ENCODE results near the gene ITGA5.

ITGA5 gene

DNA sequence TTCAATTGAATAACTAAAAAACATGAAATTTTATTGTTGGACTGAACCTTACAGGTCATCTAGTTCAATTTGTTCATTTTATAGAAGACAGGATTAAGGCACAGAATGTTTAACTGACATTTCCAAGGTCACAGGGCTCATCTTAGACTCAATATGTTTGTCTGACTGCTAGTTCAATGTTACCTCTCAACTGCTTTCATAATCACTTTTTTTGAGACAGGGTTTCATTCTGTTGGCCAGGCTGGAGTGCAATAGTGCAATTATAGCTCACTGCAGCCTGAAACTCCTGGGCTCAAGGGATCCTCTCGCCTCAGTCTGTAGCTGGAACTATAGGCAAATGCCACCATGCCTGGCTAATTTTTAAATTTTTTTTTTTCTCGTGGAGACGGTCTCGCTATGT lies 24.4 kb upstream of the ITGA5 start:
- no peaks in the 10 kb centered on the region for H3K9me3 ChIP-seq (ENCODE audit: control insufficient read depth, low read length)
- peak overlapping the region; percentile 37 for H3K9ac ChIP-seq (ENCODE audit: low read length)
- no peaks in the 10 kb centered on the region for H3K27me3 ChIP-seq (replicated peaks; ENCODE audit: control insufficient read depth, insufficient read depth, low read length)
- H3K4me3 ChIP-seq (ENCODE audit: low read length): no peak overlapping the region
- peaks cover 28% of the 10 kb centered on the region for H3K4me1 ChIP-seq (ENCODE audit: control insufficient read depth, insufficient read depth, low read length)
- DNase-seq (ENCODE audit: low read depth): no peak
- no peaks in the 10 kb centered on the region for H3K36me3 ChIP-seq (ENCODE audit: control insufficient read depth, insufficient read depth, low read length, severe bottlenecking)

DNA sequence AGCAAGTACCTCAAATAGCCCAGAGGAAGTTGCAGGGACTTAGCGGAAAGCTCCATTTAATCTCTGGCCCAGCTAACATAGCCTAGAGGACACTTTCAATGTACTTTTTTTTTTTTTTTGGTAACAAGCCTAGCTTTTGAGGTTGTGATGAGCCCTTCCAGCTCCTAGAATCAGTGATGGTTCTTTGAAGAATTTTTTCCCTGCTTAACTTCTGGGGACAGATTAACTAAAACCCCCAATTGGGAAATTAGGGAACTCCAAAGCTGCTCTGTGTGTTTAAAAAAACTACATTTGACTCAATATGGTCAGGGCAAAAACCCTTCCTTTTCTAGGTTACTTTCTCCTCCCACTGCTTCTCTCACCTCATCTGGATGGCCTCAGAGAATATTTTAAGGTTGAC lies 23.9 kb upstream of the ITGA5 start:
- Histone ChIP-seq H3K4me1 (ENCODE audit: control insufficient read depth, insufficient read depth, low read length) (peaks cover 28% of the 10 kb centered on the region), H3K4me3 (ENCODE audit: low read length) (no peak overlapping the region), H3K9ac (ENCODE audit: low read length) (peak overlapping the region; percentile 37), H3K36me3 (ENCODE audit: control insufficient read depth, insufficient read depth, low read length, severe bottlenecking) (no peaks in the 10 kb centered on the region), H3K9me3 (ENCODE audit: control insufficient read depth, low read length) (no peaks in the 10 kb centered on the region), H3K27me3 (replicated peaks; ENCODE audit: control insufficient read depth, insufficient read depth, low read length) (no peaks in the 10 kb centered on the region)
- DNase-seq (ENCODE audit: low read depth): no peak

DNA sequence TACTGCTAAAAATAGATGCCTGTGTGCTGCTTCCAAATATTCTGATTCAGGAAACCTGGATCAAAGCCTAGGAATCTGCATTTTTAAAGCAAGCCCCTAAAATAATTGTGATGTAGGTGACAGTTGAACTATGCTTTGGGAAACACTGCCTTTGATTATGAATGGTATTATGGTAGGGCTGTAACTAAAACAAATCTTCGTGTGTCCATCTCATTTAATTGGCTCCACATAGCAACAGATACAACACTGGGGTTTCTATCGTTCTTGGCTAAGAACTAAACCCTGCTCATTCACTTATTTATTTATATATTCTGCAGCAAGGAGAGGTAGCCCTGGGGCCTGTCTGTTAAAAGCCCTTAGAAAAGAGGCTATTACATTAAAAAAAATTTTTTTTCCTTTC lies 23.0 kb upstream of the ITGA5 start:
- Histone ChIP-seq H3K9me3 (ENCODE audit: control insufficient read depth, low read length) (no peaks in the 10 kb centered on the region), H3K9ac (ENCODE audit: low read length) (no peak overlapping the region), H3K4me1 (ENCODE audit: control insufficient read depth, insufficient read depth, low read length) (peaks cover 28% of the 10 kb centered on the region), H3K36me3 (ENCODE audit: control insufficient read depth, insufficient read depth, low read length, severe bottlenecking) (no peaks in the 10 kb centered on the region), H3K4me3 (ENCODE audit: low read length) (no peak overlapping the region), H3K27me3 (replicated peaks; ENCODE audit: control insufficient read depth, insufficient read depth, low read length) (no peaks in the 10 kb centered on the region)
- DNase-seq (ENCODE audit: low read depth): no peak

DNA sequence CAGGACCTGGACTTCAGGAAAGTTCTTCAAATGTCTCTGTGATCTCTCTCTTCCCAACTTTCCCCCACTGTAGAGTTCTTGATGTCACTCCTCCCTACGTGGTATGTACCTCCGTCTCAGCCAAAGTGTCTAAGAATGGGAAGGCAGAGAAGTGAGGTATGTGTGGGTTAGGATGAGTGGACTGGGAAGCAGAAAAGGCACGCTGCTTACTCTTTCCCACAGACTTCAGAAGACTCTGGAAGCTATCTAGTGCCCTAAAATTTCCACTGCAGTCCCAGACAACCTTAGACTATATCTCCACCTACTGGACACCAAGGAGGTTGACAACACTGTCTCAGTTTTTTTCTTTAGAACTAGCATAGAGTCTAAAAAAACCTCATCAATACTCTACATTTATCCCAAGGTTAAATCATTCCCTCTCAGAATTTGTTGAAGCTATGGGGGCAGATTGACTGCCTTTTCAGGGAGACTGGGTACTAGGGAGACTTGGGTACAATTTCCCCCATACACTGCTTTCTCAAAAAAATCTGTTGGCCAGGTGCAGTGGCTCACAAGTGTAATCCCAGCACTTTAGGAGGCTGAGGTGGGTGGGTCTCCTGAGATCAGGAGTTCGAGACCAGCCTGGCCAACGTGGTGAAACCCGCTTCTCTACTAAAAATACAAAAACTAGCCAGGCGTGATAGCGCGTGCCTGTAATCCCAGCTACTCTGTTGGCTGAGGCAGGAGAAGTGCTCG lies 20.6 kb upstream of the ITGA5 start:
- peaks cover 31% of the 10 kb centered on the region for H3K4me1 ChIP-seq (ENCODE audit: control insufficient read depth, insufficient read depth, low read length)
- H3K27me3 ChIP-seq (replicated peaks; ENCODE audit: control insufficient read depth, insufficient read depth, low read length): no peaks in the 10 kb centered on the region
- peak; percentile 87 for DNase-seq (ENCODE audit: low read depth)
- no peaks in the 10 kb centered on the region for H3K36me3 ChIP-seq (ENCODE audit: control insufficient read depth, insufficient read depth, low read length, severe bottlenecking)
- peak overlapping the region; percentile 28 for H3K9ac ChIP-seq (ENCODE audit: low read length)
- no peak overlapping the region for H3K4me3 ChIP-seq (ENCODE audit: low read length)
- H3K9me3 ChIP-seq (ENCODE audit: control insufficient read depth, low read length): no peaks in the 10 kb centered on the region

DNA sequence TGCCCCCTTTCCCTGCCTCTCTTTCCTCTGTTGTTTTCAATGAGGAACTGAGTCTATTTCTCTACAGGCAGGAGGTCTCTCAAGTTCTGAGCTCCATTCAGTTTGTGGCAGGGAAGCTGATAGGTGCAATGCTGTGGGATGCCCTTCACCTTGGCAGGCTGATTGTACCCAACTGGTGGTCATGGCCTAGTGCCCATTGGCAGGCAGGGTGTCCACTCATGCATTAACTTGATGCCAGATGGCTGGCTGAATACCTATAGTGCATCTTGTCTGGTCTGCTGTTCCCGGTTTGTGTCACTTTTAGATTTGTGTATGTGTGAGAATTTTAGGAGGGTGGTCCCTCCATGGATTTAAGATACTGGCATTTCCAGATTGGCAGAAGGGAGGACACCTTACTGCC lies 20.0 kb upstream of the ITGA5 start:
- Histone ChIP-seq H3K36me3 (ENCODE audit: control insufficient read depth, insufficient read depth, low read length, severe bottlenecking) (no peaks in the 10 kb centered on the region), H3K4me3 (ENCODE audit: low read length) (no peak overlapping the region), H3K27me3 (replicated peaks; ENCODE audit: control insufficient read depth, insufficient read depth, low read length) (no peaks in the 10 kb centered on the region), H3K9ac (ENCODE audit: low read length) (peak overlapping the region; percentile 28), H3K9me3 (ENCODE audit: control insufficient read depth, low read length) (no peaks in the 10 kb centered on the region), H3K4me1 (ENCODE audit: control insufficient read depth, insufficient read depth, low read length) (peaks cover 31% of the 10 kb centered on the region)
- no peak for DNase-seq (ENCODE audit: low read depth)

DNA sequence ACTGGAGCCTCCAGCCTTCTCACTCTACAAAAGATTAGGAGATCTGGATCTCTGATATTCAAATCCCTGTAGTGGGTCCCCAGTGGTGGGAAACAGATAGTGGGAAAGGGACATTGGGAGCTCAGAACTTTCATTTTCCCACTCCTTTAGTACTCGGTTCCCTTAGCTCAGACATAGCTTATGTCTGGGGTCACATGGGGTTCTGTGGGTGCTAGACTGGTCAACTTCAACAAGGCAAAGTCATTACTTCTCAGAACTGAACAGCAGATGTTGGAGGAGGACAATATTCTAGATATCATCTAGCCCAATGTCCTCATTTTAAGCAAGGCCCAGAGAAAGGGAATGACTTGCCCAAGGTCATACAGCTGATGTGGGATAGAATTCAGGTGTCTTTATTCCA lies 19.5 kb upstream of the ITGA5 start:
- H3K9ac ChIP-seq (ENCODE audit: low read length): no peak overlapping the region
- H3K9me3 ChIP-seq (ENCODE audit: control insufficient read depth, low read length): no peaks in the 10 kb centered on the region
- no peak overlapping the region for H3K4me3 ChIP-seq (ENCODE audit: low read length)
- no peaks in the 10 kb centered on the region for H3K27me3 ChIP-seq (replicated peaks; ENCODE audit: control insufficient read depth, insufficient read depth, low read length)
- H3K36me3 ChIP-seq (ENCODE audit: control insufficient read depth, insufficient read depth, low read length, severe bottlenecking): no peaks in the 10 kb centered on the region
- no peak for DNase-seq (ENCODE audit: low read depth)
- H3K4me1 ChIP-seq (ENCODE audit: control insufficient read depth, insufficient read depth, low read length): peaks cover 28% of the 10 kb centered on the region

DNA sequence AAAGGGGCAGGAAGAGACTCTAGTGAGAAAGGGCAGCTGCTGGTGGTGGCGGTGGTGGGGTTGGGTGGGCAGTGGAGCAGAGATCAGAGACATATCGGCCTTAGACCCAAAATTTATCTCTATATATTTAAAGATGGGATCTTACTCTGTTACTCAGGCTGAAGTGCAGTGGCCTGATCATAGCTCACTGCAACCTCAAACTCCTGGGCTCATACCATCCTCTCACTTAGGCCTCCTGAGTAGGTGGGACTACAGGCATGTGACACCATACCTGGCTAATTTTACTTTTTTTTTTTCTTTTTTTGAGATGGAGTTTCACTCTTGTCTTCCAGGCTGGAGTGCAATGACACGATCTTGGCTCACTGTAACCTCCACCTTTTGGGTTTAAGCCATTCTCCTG lies 18.6 kb upstream of the ITGA5 start:
- Histone ChIP-seq H3K27me3 (replicated peaks; ENCODE audit: control insufficient read depth, insufficient read depth, low read length) (no peaks in the 10 kb centered on the region), H3K36me3 (ENCODE audit: control insufficient read depth, insufficient read depth, low read length, severe bottlenecking) (no peaks in the 10 kb centered on the region), H3K4me3 (ENCODE audit: low read length) (no peak overlapping the region), H3K9ac (ENCODE audit: low read length) (no peak overlapping the region), H3K9me3 (ENCODE audit: control insufficient read depth, low read length) (no peaks in the 10 kb centered on the region), H3K4me1 (ENCODE audit: control insufficient read depth, insufficient read depth, low read length) (peaks cover 20% of the 10 kb centered on the region)
- DNase-seq (ENCODE audit: low read depth): no peak

DNA sequence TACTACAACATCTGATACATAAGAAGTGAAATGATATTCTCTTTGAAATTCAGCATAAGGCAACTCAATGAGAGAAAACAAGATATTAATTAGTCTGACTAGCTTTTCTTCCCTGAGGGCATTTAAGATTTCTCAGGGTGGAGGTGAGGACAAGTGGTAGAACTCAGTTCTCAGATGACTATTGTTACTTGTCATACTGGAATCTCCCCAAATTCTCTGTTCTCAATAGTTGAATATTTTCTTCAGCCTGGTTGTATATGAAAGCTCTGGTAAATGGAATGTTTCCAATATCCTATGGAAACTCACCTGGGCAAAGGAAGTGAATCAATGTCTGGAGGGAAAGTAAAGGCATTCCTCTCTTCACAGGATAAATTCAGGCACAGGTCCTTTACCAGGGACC lies 18.2 kb upstream of the ITGA5 start:
- Histone ChIP-seq H3K27me3 (replicated peaks; ENCODE audit: control insufficient read depth, insufficient read depth, low read length) (no peaks in the 10 kb centered on the region), H3K36me3 (ENCODE audit: control insufficient read depth, insufficient read depth, low read length, severe bottlenecking) (no peaks in the 10 kb centered on the region), H3K9ac (ENCODE audit: low read length) (no peak overlapping the region), H3K9me3 (ENCODE audit: control insufficient read depth, low read length) (no peaks in the 10 kb centered on the region), H3K4me3 (ENCODE audit: low read length) (no peak overlapping the region), H3K4me1 (ENCODE audit: control insufficient read depth, insufficient read depth, low read length) (peaks cover 20% of the 10 kb centered on the region)
- no peak for DNase-seq (ENCODE audit: low read depth)

DNA sequence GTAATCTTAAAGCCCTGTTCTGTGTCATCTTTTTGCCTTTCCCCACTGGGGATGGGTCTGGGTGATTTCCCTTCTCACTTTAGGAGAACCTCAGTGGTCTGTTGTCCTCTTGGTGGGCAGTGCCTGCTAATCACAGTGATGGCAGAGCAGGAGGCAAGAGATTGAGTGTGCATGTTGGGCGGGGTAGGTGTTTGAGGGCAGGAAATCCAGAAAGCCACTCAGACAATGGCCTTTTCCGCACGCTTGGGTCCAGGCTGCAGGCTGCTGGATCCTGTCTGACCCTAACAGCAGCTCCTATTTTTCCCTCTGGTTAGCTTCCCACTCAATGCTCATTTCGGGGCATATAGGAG lies 13.7 kb upstream of the ITGA5 start:
- H3K9me3 ChIP-seq (ENCODE audit: control insufficient read depth, low read length): no peaks in the 10 kb centered on the region
- H3K4me3 ChIP-seq (ENCODE audit: low read length): no peak overlapping the region
- H3K36me3 ChIP-seq (ENCODE audit: control insufficient read depth, insufficient read depth, low read length, severe bottlenecking): no peaks in the 10 kb centered on the region
- H3K9ac ChIP-seq (ENCODE audit: low read length): no peak overlapping the region
- H3K4me1 ChIP-seq (ENCODE audit: control insufficient read depth, insufficient read depth, low read length): peaks cover 34% of the 10 kb centered on the region
- no peaks in the 10 kb centered on the region for H3K27me3 ChIP-seq (replicated peaks; ENCODE audit: control insufficient read depth, insufficient read depth, low read length)
- DNase-seq (ENCODE audit: low read depth): no peak

DNA sequence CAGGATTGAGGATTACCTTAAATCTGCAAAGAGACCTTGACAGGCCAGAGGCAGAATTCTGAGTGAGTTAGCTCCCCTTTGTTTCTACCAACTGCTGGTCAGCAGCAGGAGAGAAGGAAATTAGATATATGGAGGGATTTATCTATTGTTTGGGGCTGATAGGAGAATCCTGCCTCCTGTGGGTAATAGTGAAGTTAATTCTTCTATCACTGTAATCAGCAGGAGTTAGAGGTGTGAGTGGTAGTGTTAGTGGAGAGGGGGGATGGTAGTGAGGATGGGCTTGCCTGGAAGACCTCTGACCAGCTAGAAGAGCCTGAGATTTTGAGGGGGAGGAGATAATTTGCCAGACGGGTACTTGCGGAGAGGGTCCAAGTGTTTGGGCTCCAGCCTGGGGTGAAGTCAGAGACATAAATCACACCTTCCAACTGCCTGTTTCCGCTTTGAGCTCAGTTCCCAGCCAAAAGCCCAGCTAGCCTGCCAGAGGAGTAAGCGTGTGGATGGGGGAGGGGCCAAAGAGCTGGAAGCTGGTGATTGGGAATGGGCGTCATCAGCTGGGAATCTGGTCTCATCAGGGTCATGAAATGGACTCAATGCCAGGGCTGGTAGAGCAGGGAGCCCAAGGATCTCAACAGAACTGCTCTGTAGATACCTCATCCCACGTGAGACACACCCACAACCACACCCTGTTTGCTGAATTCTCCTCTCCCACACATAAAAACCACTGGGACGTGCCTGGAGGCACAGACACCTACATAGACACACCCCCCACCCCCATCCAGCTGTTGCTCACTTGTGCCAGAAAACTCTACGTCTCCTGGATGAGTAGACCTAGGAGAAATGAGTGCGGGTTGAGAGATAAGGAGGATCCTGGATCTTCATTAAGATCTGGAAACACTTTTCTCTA lies 13.1 kb upstream of the ITGA5 start:
- no peaks in the 10 kb centered on the region for H3K27me3 ChIP-seq (replicated peaks; ENCODE audit: control insufficient read depth, insufficient read depth, low read length)
- no peak for DNase-seq (ENCODE audit: low read depth)
- H3K4me3 ChIP-seq (ENCODE audit: low read length): peak overlapping the region; percentile 29
- peaks cover 37% of the 10 kb centered on the region for H3K4me1 ChIP-seq (ENCODE audit: control insufficient read depth, insufficient read depth, low read length)
- H3K9ac ChIP-seq (ENCODE audit: low read length): no peak overlapping the region
- H3K9me3 ChIP-seq (ENCODE audit: control insufficient read depth, low read length): no peaks in the 10 kb centered on the region
- no peaks in the 10 kb centered on the region for H3K36me3 ChIP-seq (ENCODE audit: control insufficient read depth, insufficient read depth, low read length, severe bottlenecking)

DNA sequence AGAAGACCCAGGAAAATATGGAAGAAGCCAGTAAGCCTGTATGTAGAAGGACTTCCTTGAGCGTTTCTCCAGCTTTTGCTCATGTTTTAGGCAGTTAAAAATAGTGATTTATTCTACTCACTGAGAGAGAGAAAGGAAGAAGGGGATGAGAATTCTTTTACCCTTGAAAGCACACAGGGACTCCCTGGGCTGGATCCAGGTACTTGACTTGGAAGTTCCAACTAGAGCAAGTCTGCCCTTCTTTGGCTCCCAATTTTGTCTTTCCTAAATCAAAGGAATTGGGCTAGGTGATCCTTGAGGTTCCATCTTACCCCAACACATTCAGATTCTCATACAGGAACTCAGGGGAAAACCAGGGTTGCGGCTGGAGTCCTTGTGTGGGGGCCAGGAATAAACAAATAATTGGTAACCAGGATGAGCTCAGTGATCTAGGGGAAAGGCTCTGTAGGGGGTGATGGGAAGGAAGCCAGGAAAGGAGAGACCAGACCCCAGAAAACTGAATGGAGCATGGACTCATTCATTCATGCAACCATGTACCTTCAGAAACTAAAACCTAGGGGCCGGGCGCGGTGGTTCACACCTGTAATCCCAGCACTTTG lies 11.5 kb upstream of the ITGA5 start:
- Histone ChIP-seq H3K9me3 (ENCODE audit: control insufficient read depth, low read length) (no peaks in the 10 kb centered on the region), H3K36me3 (ENCODE audit: control insufficient read depth, insufficient read depth, low read length, severe bottlenecking) (no peaks in the 10 kb centered on the region), H3K4me1 (ENCODE audit: control insufficient read depth, insufficient read depth, low read length) (peaks cover 38% of the 10 kb centered on the region), H3K27me3 (replicated peaks; ENCODE audit: control insufficient read depth, insufficient read depth, low read length) (no peaks in the 10 kb centered on the region), H3K4me3 (ENCODE audit: low read length) (no peak overlapping the region), H3K9ac (ENCODE audit: low read length) (no peak overlapping the region)
- no peak for DNase-seq (ENCODE audit: low read depth)
